Activated CD4-positive, alpha-beta T cell treated with anti-CD3 and anti-CD28 coated beads for 4 hours (primary cell): ENCODE data around the gene MPHOSPH8.
"Not testable (repeated sequence)": the region's sequence is repeated elsewhere in the genome, so short reads cannot be mapped to it uniquely, and the experiment has no call there.

ENCODE experiments used
- DNase-seq, 2 donors: peaks; one replicate each; pipeline ENCODE4 v3.0.0-alpha.2; 2020

MPHOSPH8 gene

GRCh38 chr13:19695428-19695827 is 62.0 kb downstream of the MPHOSPH8 start:
- no peak for DNase-seq

DNA sequence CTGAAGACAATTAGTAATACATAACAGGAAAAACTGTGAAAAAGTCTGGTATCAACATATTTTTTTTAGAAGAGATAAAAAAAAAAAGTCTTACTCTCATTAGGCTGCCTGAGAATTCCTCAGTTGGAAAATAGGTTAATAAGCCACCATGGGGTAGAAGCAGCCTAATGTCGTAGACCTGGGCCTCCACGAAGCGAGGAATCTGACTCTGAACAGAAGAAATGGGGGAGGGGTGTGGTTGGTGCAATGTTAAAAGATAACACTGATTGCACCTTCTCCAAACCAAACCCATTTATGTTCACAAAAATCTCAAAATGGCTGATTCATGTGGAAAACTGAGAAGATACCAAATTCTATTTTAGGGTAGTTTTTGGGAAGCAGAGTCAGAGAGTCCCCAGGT is 62.4 kb downstream of the MPHOSPH8 start:
- DNase-seq, result no peak

- DNase-seq, result not testable (repeated sequence)
Observed at GRCh38 chr13:19700963-19701362, 67.5 kb downstream of the MPHOSPH8 start.

DNA sequence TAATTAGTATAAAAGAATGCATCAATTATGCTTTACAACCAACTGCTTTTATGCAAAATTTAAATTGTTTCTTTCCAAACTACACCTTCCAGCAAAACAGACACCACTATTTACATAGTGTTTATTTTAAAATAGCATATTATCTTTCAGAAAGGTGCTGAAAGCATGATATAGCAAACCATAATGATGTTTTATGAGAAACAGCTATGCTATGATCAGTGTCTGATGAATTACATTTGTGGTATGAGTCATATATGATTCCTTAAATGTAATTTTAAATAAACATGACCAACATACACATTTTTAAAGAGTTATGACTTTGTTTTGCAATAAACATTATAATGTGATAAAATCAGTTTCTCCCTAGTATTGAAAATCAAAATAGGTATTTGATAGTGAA is 68.2 kb downstream of the MPHOSPH8 start:
- not testable (repeated sequence) for DNase-seq

DNA sequence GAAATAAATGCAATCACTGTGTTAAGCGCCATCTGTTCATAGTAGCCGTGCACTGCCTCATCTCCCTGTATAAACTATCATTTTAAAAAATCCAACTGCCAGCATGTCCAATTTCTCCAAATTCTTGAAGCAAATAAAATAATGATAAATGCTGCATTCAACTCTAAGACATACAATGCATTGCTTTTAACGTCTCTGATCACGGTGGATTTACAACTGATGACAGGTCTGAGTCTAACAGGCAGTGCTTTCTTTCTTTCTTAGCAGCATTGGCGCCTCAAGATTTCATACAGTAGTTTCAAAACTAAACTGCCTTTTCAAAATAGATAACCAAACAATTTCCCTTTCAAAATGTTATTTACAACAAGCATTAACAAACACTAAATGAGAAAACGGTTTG is 70.8 kb downstream of the MPHOSPH8 start:
- DNase-seq, result not testable (repeated sequence)

GRCh38 chr13:19709039-19709438 is 75.6 kb downstream of the MPHOSPH8 start:
- DNase-seq, result not testable (repeated sequence)

DNA sequence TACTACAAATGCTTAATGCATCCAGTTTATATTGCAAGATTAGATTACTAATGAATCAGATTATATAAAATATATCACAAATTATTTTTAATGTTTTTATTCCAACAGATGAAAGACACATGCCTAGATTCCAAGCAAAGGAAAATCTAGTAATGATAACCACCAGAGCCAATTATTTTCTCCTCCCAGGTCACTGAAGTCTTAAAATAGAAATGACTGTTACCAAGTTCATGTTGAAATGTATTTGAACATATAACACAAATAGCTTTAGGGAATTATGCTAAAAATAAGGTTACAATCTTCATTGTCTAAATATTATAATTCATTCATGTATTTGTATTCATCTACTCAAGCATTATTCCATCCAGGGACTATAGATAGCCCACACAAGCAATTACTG is 76.3 kb downstream of the MPHOSPH8 start:
- DNase-seq, result not testable (repeated sequence)

GRCh38 chr13:19713186-19713965 is 79.9 kb downstream of the MPHOSPH8 start:
- DNase-seq, result no peak

GRCh38 chr13:19720039-19720438 is 86.6 kb downstream of the MPHOSPH8 start:
- no peak for DNase-seq
